GM12874 (cell line): ENCODE results near the gene ARFRP1.

Source experiments
- CTCF ChIP-seq: IDR thresholded peaks from 2 replicates; pipeline ENCODE4 v1.5.1; 2011; ENCODE audit warnings: low read depth, mild to moderate bottlenecking, control low read depth, low read length, moderate library complexity; ENCODE audit not compliant: insufficient read depth

The ARFRP1 gene

GRCh38 chr20:63687419-63688178, 20.2 kb downstream of the ARFRP1 start:
- TF ChIP-seq CTCF, result no peak

DNA sequence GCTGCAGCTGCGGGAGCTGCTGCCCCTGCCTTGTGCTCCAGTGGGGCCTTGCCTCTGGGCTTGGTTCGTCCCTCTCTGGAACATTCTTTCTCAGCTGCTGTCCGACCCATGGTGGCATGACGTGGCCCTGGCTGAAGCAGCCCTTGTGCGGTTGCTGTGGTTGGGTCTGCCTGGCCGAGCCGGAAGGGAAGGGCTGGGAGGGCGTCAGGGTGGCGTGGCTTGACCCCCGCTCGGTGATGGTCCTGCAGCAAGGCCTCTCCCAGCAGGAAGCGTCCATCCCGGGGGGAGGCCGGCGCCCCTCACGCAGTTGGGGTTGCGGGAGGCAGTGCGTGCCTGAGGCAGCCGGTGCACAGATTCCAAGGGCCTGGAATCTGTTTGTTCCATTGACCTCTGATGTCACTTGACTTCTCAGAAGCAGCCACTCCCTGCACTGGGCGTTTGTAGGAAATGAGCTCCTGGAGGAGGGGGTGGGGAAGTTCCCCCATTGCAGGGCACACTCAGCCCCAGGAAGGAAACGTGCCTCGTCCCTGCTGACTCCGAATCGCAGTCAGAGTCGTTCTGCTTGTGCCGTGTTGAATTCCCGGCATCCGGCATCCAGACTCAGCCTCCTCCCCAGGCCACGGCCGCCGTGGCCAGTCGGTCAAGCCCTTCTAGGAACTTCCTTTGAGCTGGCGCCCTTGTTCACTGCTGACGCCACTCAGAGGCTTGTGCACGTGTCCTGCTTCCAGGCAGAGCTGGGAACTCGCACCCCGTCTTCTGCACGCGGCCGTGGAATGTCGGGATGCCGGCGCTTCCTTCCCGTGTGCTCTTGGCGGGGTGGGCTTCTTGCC, 21.1 kb downstream of the ARFRP1 start:
- no peak for TF ChIP-seq CTCF

DNA sequence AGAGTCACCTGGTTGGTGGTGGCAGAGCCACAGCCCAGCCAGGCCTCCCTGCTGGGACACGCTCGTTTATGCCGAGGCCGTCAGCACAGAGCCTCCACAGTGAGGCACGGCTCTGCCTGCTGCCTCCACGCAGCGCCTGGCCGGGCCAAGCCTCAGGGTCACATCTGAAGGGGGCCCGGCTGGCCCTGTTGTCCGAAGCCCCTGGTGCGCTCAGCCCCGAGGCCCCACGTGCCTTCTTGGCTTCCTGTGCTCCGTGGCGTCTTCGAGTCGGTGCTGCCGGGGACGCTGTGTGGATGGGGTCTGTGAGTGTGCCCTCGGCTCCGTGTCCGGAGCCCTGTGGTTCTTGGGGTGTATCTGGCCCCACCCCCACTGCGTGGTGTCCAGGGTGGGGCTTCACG, 21.7 kb downstream of the ARFRP1 start:
- no peak for TF ChIP-seq CTCF

GRCh38 chr20:63685269-63686026, 22.3 kb downstream of the ARFRP1 start:
- TF ChIP-seq CTCF, result no peak

- no peak for TF ChIP-seq CTCF
These were observed 25.2 kb downstream of the ARFRP1 start for GRCh38 chr20:63682384-63683139.

- no peak for TF ChIP-seq CTCF
These were observed 26.1 kb downstream of the ARFRP1 start for GRCh38 chr20:63681609-63682142.
